GM18511 (cell line): Measurements from ENCODE around the gene ZNF639.
"Not testable (repeated sequence)": the region's sequence is repeated elsewhere in the genome, so short reads cannot be mapped to it uniquely, and the experiment has no call there.

Experiments used
- ATAC-seq: cut with Tn5 transposase; IDR thresholded peaks from one replicate; pipeline ENCODE4 v1.9.1; 2021; ENCODE audit warnings: mild to moderate bottlenecking, moderate library complexity; ENCODE audit not compliant: unreplicated experiment

ZNF639 gene, protein sequence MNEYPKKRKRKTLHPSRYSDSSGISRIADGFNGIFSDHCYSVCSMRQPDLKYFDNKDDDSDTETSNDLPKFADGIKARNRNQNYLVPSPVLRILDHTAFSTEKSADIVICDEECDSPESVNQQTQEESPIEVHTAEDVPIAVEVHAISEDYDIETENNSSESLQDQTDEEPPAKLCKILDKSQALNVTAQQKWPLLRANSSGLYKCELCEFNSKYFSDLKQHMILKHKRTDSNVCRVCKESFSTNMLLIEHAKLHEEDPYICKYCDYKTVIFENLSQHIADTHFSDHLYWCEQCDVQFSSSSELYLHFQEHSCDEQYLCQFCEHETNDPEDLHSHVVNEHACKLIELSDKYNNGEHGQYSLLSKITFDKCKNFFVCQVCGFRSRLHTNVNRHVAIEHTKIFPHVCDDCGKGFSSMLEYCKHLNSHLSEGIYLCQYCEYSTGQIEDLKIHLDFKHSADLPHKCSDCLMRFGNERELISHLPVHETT

GRCh38 chr3:179322286-179323196, at the start of gene ZNF639:
Gene ZNF639 (plus strand): TSS chr3:179323031. CDS start chr3:179328294, 5,263 bp downstream.
- peak; percentile 77 for ATAC-seq

DNA sequence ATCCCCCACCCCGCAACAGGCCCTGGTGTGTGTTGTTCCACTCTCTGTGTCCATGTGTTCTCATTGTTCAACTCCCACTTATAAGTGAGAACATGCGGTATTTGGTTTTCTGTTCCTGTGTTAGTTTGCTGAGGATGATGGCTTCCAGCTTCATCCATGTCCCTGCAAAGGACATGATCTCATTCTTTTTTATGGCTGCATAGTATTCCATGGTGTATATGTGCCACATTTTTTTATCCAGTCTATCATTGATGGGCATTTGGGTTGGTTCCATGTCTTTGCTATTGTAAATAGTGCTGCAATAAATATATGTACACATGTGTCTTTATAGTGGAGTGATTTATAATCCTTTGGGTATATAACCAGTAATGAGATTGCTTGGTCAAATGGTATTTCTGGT, 48.4 kb upstream of the ZNF639 start:
- not testable (repeated sequence) for ATAC-seq

DNA sequence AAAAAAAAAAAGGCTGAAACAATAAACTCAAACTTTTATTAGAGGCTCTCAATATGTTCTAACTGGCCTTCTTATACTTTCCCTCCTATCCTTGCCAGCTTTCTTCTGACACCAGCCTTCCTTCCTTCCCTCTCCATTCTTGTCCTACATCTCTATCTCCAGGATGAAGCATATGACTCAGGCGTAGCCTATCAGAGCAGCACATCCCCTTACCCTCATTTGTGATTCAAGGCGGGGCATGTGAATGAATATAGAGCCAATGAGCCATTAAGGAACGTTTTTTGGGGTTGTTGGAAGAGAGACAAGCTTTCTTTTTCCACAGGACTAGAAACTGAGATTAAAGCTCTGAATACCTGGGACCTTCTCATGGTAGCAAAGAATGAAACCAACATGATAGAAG, 46.8 kb upstream of the ZNF639 start:
- ATAC-seq, result no peak

- no peak for ATAC-seq
These were observed 46.1 kb upstream of the ZNF639 start for GRCh38 chr3:179276743-179277142.

GRCh38 chr3:179278151-179278550, 44.7 kb upstream of the ZNF639 start:
- ATAC-seq, result no peak

DNA sequence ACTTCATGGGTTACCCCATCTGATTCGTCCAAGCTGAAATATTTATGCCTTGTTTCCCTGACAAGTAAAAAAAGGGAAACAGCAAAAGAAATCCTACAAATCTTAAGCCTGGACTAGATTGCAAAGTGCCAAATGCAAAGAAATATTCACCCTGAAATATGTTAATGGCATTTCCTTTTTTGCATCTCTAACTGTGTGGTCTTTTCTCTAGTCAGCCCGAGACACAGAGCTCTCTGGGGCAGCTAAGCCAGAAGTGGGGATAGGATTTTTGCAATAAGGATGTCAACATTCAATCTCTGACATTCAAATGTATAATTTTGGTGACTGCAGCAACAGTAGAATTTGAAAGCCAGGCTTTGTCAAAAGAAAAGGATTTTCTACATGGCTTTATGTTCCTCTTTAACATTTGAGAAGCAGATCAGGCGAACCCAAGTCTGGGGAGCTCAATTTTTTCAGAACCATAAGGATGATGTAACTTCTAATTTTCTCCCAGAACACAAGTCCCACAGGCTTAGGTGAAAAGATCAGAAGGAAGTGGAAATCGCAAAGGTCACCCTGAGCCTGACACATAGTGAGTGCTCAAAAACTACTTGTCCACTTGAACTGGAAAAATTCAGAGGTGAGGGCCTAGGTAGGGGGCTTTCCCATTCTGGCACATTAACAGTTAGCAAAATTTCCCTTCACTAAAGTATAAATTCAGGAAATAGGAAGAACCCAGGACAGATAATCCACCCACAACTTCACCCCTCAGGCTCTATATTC, 43.7 kb upstream of the ZNF639 start:
- ATAC-seq, result peak; percentile 46

DNA sequence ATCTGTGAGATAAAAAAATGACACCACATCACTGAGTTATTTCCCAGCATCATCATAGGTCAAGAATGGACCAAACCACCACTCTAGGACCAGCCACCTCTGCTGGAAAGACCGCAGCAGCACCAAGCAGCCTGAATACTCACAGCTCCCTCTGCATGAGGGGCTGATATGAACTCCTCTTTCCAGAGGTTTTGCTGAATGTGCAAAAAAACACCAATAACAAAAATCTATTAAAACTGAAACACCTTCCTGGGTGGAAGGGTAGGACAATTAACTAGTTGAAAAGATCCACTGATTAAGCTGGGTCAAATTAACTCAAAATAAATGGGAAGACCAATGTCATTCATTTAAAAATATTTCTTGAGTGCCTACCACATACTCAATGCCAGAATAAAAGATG, 43.0 kb upstream of the ZNF639 start:
- no peak for ATAC-seq

GRCh38 chr3:179281825-179282224, 41.0 kb upstream of the ZNF639 start:
- no peak for ATAC-seq

DNA sequence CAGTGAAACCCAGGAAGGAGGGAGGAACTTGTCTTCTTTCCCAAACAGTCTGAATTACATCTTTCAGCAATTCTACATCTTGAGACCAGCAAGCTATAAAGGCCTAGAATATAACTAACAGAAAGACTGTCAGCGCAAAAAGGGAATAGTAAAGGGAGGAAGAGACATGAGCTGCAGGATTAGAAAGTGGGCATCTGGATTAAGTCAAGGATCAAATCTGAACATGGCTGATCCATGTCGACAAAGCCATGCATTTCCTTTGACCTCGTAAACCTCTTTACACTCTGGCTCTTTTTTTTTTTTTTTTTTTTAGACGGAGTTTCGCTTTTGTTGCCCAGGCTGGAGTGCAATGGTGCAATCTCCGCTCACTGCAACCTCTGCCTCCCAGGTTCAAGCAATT, 36.5 kb upstream of the ZNF639 start:
- ATAC-seq, result no peak

- no peak for ATAC-seq
These were observed 34.0 kb upstream of the ZNF639 start for GRCh38 chr3:179288845-179289244.

DNA sequence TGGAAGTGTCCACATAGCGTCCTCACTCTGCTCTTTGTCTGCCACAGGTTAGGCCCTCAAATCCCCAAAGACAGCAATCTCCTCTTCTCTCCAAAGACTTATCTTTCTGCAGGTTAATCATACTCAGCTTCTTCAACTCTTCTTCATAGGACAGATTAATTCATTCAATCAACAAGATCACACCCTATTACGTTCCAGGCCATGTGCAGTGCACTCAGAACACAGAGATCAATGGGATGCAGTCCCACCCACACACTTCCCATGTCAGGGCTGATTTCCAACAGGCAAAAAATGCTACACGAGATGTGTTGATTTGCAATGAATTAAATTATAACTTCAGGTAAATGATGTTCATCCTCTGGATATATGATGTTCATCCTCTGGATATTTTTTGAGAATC, 33.5 kb upstream of the ZNF639 start:
- ATAC-seq, result no peak

DNA sequence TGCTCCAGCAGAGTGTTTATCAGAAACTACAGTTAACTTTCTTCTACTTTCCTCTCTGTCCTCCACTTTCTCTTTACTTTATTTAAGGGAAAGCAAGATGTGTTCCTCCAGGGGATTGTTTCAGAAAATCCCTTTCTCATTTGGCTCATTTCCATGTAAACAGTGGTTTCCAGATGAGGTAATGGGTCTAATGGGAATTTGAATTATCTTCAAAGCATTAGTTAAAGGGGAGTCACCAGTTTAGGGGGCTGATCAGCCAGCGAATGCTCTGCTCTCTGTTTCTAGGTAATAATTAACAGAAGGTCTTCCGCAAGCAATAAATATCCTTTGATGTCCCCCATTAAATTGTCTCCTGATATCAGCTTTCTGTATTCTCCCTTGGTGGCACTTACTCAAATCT, 30.4 kb upstream of the ZNF639 start:
- no peak for ATAC-seq

DNA sequence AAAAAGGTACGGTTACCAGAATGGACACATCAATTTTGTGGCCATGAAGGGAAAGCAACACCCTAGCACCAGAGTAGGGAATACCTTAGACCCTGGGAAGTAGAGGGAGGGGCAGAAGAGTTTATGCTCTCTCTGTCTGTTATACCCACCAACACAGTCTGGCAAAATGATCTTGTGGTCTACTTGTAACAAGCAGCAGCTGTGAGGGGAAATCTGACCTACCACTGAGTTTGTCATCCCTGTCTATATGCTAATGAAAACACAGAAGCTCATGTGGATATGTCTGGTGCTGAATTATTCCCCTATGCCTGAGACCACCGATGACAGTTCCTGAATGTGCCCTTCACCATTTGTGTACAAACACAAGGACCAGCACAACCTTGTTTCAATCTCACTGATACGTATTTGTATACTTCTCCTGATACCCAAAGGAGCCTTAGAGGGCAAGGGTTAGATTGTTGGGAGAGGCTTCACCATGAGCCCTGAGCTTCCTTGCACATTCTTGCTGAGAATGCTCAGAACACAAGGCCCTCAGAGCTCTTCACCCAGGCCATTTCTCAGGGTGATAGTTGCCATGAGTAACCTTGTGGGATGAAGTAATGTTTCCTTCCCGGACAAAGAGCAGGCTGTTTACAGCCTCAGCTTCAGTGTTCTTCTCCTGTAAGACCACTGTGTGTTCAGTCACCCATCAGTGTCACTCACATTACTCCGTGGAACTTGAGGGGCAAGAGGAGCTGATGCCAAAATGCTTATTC, 24.7 kb upstream of the ZNF639 start:
- ATAC-seq, result no peak

- ATAC-seq, result no peak
These were observed 23.5 kb upstream of the ZNF639 start for GRCh38 chr3:179299316-179299715.

DNA sequence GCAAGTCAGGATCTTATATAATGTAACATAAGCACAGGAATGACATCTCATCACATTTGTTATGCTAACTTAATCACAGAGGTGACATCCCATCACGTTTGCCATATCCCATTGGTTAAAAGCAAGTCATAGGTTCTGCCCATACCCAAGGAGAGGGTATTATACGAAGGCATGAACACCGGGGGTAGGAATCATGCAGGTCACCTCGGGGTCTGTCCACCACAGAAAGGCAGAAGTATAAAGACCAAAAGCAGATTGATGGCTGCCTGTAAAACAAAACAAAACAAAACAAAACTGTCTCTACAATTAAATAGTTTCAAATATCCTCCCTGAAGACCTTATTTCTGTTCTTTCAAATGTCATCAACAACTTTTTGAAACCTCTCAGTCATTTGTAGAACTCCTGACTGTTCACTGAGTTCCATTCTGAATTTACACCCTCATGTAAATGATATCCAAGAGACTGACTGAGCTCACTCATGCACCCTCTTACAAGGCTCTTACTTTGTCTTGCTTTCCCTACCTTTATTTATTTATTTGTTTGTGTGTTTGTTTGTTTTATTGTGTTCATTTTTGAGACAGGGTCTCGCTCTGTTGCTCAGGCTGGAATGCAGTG, 22.7 kb upstream of the ZNF639 start:
- ATAC-seq, result no peak

DNA sequence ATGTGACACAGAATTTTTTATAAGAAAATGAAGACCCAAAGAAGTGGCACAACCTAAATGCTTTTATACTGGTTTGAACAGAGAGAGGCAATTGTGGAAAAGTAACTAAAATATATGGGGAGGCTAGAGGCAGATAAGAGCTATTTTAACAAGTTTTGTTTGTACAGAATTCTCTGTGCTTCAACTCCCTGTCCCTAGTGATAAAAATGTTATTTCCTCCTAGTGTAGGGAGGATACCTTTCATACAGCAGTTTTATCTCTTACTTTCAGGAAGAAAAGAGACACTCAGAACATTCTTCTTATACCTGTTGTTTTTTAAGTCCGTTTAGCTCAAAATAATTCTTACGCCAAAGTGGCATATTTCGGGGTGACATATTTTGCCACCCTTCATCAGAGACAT, 21.2 kb upstream of the ZNF639 start:
- no peak for ATAC-seq

- ATAC-seq, result no peak
These were observed 20.7 kb upstream of the ZNF639 start for GRCh38 chr3:179302111-179302510.

DNA sequence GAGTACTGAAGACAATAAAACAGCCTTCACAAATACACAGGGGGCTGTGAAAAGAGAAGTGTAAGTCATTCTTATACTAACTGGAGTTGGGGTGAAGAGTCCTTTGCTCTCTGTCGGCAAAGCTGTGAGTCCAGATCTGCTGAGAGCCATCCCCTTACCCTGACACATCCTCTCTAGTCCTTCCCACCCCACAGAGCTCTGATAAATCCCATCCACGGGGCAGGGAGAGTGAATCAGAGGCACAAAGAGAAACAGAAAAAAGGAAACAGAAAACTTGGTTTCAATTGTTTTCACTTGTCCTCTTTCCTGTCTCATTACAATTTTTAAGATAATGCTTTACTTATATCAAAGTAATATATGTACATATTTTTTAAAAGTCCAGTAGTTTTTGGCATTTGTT, 18.2 kb upstream of the ZNF639 start:
- ATAC-seq, result no peak

- not testable (repeated sequence) for ATAC-seq
These were observed 15.5 kb upstream of the ZNF639 start for GRCh38 chr3:179307362-179307761.

DNA sequence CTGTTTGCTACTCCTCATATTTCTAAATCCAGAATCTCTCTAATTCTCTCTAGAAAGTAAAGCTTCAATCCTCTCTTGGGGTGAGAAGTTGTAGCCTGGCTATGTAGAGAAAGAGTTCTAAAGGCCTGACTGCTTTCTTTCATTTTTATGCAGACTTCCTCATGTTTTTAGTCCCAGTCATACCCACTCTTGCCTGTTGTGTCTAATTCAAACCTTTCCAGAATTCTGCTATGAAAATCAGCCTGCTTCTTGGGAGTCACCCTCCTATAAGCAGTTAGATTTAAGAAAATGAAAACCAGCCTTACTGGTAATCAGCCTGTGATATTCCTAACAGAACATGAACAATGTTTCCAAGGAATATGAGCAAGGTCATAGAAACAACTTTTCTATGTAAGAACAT, 14.8 kb upstream of the ZNF639 start:
- ATAC-seq, result no peak
